Prostate gland (tissue), 2 donors: Measurements from ENCODE around the gene NFAM1.

Experiments
- POLR2A ChIP-seq: fragments of 450-650 bp; IDR thresholded peaks from one replicate; pipeline ENCODE4 v1.6.1; 2016; ENCODE audit warnings: antibody characterized with exemption, mild to moderate bottlenecking
- TF ChIP-seq, protein P1 (sequence below), 4 experiments: fragments of 200-600 bp in 2 of 4; fragments of 450-650 bp in 2 of 4; sonication (generic) in 2 of 4; IDR thresholded peaks; 1 replicate in 3 of 4; 2 replicates in 1 of 4; pipeline ENCODE4 v1.5.1; 2016 to 2019; ENCODE audit warnings: antibody characterized with exemption in 4 of 4, mild to moderate bottlenecking in 2 of 4, moderate library complexity in 2 of 4

- no peak for TF ChIP-seq POLR2A
- TF ChIP-seq, protein P1, sequence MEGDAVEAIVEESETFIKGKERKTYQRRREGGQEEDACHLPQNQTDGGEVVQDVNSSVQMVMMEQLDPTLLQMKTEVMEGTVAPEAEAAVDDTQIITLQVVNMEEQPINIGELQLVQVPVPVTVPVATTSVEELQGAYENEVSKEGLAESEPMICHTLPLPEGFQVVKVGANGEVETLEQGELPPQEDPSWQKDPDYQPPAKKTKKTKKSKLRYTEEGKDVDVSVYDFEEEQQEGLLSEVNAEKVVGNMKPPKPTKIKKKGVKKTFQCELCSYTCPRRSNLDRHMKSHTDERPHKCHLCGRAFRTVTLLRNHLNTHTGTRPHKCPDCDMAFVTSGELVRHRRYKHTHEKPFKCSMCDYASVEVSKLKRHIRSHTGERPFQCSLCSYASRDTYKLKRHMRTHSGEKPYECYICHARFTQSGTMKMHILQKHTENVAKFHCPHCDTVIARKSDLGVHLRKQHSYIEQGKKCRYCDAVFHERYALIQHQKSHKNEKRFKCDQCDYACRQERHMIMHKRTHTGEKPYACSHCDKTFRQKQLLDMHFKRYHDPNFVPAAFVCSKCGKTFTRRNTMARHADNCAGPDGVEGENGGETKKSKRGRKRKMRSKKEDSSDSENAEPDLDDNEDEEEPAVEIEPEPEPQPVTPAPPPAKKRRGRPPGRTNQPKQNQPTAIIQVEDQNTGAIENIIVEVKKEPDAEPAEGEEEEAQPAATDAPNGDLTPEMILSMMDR (IDR thresholded peaks at IDR 0.05): no peak
Observed at GRCh38 chr22:42357221-42357620, 75.0 kb downstream of the NFAM1 start.
